GM11168 (cell line): ENCODE data around the gene KMT2A.
"Not testable (repeated sequence)": the region's sequence is repeated elsewhere in the genome, so short reads cannot be mapped to it uniquely, and the experiment has no call there.

Experiments used
- in situ Hi-C: fragments of 300-500 bp; cut with MboI; formaldehyde crosslinking; loops from one replicate; pipeline ENCODE4 v1.12.0; 2022; ENCODE audit warnings: low sequenced_read_pairs; ENCODE audit not compliant: unreplicated experiment

The KMT2A gene

DNA sequence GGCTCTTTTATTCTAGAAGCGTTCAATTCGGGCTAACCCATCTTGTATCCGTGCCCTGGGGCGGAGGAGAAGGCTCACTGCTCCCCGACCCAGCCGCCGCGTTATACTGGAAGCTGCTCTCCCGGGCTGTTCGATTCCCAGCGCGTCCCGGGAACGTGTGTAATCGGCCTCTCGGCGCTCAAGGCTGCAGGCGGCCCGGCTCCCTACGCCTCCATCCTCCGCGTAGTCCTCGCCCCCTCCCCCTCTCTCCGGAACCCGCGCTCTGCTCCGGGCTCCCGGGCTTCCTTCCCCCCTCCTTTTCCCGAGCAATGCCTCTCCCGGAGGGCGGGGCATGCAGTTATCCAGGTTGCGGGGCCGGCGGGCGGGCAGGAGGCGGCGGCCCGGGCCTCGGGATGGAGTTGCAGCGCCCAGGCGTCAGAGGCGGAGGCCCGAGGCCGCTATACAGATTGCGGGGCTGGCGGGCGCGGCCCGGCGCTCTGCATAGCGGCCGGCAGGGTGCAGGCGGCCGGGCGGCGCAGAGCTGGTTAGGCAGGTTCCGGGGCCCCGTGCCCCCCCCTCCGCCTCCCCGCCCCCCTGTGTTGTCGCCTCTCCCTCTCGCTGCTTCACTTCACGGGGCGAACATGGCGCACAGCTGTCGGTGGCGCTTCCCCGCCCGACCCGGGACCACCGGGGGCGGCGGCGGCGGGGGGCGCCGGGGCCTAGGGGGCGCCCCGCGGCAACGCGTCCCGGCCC lies at the start of gene KMT2A:
Gene KMT2A, plus strand, starts transcription at position 600 of the 732 bp plus-strand sequence. Its CDS starts 21 bp downstream, at position 621.
- in situ Hi-C loops: no loop called here

DNA sequence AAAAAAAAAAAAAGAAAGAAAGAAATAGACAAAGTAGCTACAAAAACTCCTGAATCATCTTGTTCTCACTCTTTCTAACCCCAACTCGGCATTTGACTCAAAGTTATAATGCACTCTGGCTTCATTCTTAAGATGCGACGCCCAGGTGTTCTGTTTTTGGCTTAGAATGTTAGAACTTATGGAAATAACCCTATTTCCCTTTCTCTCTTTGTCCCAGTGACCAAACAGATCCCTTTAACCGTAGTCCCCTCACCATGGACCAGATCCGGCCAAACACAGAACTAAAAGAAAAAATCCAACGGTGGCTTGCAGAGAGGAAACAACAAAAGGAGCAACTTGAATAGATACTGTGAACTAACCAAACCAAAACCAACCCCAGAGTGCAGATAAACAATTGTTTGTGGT lies 40.2 kb upstream of the KMT2A start:
- in situ Hi-C loops: loop anchor here (25.0 kb wide), 1 partner anchor 91 kb away; no protein-coding TSS in a partner anchor

DNA sequence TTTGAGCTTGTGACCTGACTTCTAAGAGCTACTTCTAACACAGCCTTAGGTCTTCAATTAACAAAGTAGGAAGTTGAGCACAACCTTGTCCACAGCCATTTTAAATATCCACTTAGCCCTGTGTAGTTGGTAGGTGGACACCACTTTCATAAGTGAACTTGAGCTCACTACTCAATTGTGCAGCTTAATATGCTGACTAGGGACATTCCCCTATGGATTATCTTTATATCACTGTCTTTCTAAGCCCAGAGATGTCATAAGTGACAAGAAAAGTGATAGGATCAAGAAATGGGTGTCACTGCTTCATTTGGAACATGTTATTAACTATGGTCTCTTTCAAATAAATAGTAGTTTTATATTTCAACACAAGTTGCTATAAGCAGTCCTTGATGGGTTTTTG lies 38.8 kb upstream of the KMT2A start:
- in situ Hi-C loops: loop anchor here (25.0 kb wide), 1 partner anchor 90 kb away; no protein-coding TSS in a partner anchor

DNA sequence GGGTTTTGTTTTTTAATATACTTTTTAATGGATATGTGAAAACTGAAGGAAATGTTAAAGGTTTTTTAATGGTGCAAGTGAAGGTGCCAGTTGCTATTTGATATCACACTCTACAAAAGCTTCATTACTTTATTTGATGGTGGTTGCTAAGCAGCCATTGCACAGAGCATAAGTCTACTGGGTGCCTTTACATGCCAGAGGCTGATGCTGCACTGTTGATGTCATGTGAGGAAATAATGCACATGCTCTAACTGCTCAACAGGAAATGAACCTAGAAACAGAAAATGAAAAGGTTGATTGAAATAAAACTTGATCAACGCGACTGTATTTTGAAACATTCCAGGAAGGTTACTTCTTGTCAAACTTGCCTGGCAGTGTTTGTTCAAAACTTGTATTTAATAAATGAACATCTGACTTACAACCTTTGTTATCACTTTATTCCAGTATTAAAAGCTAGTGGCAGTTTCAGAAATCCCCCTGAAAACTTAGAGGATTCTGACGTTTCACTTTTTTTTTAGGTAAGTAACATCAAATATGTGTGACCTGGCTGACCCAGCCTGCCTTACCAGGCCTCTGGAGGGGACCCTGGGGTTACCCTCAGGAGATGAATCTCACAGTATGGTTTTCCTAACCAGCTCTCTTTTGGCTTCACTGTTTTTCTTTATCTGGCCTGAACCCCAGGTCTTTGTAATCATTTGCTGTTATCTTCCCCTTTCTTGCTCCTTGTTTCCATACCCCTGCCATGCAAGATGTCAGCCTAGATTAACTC lies 37.3 kb upstream of the KMT2A start:
- in situ Hi-C loops: loop anchor here (25.0 kb wide), 1 partner anchor 88 kb away; no protein-coding TSS in a partner anchor

DNA sequence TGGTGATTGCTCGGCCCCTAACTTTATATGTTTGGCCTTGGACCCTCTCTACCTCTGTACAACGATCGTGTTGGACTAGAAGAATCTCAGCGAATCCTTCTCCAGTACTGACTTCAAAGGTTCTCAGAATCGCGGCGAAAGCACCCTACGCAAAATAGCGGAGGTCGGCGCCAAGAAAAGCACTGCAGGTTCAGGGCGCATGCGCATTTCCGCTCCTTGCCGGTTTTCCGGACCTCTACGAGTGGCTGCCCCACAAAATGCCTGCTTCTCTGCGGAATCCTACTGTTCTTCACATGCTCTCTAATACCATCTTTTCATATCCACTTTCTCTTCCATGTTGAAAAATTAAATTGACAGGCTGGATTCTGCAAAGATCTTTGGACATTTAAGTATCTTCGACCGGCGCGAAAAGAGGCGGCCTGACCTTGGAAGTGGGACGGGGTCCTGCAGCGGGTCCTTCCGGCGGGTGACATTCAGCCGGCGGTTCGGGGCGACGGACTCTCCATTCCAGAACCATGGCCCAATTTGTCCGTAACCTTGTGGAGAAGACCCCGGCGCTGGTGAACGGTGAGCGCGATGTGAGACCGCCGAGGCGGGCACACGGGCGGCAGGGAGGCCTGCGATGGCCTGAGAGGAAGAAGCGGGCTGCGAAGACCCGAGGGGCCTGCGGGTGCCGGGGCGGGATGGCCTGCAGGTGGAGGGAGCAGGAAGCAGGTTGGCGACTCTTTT lies 35.0 kb upstream of the KMT2A start, which contains the start of gene ATP5MG:
Gene ATP5MG, plus strand, starts transcription at position 456 of the 729 bp plus-strand sequence. Its CDS starts 60 bp downstream, at position 516.
- in situ Hi-C loops: no loop called here

DNA sequence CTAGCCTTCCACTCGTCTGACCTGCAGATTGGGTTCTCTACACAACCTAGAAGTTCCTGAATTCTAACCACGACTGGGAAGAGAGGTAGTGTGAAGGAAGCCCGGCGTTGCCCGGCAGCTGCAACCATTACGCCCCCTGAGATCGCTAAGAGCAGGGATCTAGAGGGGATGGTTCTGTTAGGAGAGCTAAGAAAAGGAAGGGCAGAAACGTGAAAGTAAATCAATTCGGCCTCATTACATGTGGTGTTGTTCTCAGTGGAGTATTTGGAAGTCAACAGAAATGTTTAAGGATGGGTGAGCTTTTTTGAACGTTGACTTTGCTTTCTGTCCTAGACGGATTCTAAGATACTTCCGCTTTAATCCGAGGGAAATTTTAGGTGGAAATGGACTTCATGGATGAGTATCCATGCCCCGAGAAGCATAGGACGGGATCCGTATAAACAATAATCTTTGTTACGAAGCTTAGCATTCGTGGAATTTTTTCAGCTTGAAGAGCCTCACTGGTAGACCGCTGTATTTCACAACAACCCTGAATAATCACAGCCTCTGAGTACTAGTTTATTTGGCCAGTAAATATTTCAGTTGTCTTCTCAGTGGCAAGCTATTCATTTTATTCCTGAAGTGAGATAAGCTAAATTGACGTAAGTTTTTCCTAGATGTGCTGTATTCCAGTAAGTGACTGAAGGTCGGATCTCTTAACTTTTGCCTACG lies 34.3 kb upstream of the KMT2A start:
- in situ Hi-C loops: no loop called here

DNA sequence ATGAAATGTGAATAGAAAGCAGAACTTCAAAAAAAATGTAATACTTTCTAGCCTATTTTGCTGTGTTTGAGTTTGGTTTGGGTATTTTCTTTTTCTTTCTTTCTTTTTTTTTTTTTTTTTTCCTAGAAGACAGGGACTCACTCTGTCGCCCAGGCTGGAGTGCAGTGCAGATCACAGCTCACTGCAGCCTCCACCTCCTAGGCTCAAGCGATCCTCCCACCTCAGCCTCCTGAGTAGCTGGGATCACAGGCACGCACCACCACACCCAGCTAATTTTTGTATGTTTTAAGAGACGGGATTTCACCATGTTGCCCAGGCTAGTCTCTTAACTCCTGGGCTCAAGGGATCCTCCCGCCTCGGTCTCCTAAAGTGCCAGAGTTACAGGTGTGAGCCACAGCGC lies 33.7 kb upstream of the KMT2A start:
- in situ Hi-C loops: not testable (repeated sequence)

DNA sequence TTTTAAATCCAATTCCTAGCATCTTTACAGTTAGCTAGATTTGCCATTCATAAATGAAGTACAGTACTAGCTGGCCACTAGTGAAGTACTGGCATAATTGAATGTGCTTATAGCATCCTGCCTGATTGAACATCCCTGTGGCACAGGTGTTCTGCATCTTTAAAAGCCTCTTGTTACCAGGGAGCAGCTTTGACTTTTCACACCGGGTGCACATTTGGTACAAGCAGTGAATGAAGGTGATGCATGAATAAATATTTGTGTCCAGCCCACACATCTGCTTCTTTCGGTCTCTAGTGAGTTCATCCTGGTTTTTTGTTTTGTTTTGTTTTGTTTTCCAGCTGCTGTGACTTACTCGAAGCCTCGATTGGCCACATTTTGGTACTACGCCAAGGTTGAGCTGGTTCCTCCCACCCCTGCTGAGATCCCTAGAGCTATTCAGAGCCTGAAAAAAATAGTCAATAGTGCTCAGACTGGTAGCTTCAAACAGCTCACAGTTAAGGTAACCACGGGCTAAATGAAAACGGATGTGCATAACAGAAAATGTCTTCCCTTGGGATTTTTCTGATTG lies 29.6 kb upstream of the KMT2A start:
- in situ Hi-C loops: no loop called here

DNA sequence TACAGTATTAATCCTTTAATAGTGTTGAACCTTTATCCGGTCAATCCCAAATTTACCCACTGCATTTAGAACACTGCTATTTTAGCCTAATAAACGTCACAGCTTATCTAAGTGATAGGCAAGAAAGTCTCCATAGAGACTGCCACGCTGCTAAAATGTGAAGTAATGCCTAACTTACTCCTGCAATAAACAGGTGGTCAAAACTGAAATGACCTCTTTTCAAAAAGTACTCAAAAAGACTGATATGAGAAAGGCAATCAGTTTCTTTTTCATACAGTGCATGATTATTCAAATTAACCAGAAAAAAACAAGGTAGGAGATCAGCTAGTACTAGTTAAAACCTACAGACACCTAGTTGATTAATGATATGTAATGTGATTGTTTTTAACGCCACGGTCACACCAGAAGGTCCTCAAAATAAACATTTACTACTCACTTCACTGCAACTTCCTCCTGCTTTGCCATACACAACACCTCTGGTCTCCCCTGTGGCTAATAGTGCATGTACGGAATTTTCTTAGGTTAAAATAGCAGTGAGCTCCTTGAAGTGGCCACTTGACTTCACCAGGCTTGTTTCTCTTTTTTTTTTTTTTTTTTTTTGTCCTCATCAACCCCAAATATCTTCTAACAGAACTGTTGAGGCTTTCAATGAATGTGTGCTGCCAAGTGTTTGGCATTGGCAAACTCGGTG lies 26.1 kb upstream of the KMT2A start:
- in situ Hi-C loops: no loop called here

DNA sequence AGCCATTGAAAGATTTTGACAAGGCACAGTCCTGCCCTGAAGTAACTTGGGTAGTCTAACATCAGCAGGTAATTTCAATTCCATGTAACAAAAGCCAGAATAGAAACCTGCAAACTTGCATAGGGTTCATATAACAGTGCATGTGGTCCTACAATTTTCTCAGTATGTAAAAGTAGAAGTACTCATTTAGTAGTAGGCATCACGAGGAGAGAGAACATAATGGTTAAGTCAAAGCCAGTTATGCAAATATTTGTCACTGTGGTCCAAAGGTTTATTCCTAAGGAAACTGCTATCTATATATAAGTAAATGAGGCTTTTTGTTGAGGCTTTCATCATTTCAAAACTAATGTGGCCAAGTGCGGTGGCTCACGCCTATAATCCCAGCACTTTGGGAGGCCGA lies 24.8 kb upstream of the KMT2A start:
- in situ Hi-C loops: no loop called here

DNA sequence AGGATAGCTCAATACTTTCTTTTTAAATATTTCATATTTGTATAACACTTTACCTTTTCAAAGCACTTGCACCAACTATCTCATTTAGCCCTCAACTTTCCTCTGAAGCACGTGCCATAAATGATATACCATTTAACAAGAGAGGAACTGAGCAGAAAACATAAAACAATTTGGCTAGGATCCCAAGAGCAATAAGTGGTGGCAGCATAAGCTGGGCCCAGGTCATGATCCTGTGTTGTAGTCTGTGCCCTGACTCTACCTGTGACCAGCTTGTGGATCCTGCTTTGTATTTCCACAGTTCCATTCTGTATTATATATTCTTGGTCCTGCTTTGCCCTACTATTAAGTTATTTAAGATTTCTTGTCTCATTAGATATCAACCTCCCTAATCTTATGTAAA lies 23.4 kb upstream of the KMT2A start:
- in situ Hi-C loops: no loop called here

DNA sequence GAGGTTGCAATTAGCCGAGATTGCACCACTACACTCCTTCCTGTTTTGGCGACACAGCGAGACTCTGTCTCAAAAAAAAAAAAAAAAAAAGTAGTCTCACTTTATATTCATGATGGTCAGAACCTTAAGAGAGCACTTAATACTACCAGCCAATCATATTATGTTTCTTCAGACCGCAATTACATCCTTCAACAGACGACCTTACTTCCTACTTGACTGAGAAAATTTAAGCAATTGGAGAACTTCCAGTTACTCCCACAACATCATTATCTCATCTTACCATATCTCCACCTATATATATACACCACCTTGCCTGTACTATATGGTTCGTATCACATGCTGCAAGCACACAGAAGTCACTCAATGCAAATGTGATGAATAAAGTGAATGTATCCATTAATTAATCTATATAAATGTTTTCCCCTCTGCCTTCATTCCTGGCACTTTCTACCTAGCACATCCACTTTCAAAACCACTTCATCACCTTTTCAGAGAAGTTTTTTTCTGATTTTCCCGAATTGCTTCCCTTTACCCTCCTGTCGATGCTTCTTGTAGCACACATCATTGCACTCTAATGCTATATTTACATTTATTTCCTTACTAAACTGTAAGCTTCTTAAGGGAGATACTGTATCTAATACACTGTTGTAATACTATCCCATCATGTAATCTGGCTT lies 21.1 kb upstream of the KMT2A start:
- in situ Hi-C loops: no loop called here

DNA sequence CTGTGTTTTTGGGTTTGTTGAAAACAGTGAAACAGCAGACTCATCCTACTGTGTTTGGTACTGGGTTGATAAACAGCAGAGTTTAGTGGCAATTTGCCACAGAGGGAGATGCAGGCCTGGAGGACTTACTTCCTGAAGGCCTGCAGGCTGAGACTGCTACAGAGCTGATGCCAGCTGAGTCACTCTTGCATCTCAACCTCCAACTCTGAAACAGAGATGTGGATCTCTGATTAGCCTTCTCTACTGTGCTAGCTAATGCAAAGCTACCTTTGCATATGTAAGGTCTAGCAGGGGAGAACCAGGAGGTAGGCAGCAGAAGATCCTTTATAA lies 20.6 kb upstream of the KMT2A start:
- in situ Hi-C loops: no loop called here

DNA sequence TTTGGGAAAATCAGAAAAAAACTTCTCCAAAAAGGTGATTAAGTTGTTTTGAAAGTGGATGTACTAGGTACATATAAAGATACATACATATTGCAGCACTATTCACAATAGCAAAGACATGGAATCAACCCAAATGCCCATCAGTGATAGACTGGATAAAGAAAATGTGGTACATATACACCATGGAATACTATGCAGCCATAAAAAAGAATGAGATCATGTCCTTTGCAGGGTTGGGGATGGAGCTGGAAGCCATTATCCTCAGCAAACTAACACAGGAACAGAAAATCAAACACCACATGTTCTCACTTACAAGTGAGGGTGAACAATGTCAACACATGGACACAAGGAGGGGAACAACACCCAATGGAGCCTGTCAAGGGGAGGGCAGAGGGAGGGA lies 19.4 kb upstream of the KMT2A start:
- in situ Hi-C loops: not testable (repeated sequence)

DNA sequence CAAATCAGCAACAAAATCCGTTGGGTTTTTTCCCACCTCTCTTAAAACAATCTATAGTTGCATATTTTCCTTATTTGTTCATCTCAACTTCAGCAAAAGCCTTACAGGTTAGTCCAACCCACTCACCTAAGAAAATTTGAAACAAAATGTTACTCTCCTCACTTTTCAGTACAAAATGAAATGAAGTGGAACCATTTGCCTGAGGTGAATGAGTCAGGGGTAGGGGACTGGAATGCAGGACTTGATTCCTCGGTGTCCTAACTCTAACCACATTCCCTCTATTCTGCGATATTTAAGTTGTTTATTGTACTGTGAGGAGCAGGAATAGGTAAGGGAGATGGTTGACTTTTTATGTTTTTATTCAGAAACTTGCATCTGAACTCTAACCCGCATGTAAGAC lies 18.5 kb upstream of the KMT2A start:
- in situ Hi-C loops: no loop called here

DNA sequence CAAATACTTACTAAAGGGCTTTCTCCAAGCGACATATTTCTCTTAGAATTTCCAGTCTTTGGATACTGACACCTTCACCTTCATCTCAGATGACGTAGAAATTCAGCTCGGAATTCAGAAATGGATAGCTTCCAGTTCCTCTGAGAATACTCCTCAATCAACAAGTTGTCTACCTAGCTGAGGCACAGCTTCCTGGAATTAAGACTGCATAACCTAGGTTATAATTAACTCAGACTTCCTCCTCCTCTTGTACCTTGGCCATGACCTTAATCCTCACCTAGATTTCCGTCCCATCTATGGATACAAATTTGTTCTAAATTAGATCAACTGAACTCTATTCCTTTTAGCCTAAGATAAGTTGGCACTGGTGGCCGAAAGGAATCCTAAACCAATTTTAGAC lies 17.5 kb upstream of the KMT2A start:
- in situ Hi-C loops: no loop called here

DNA sequence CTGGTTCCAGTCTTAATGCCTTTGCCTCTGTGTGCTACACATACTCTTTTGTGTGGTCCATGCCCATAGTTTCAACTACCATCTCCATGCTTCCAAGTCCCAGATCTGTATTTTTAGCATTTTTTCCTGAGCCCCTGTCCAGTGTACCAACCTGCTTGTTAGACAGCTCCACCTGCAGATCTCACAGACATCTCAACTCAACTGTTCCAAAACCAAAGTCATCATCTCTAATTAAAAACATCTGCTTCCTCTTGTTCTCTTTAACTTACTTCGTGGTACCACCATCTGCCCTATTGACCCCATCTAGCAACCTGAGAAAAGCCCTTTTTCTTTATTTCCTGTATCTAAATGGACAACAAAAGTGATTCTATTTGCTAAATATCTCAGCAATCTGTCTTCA lies 8.6 kb upstream of the KMT2A start:
- in situ Hi-C loops: no loop called here

DNA sequence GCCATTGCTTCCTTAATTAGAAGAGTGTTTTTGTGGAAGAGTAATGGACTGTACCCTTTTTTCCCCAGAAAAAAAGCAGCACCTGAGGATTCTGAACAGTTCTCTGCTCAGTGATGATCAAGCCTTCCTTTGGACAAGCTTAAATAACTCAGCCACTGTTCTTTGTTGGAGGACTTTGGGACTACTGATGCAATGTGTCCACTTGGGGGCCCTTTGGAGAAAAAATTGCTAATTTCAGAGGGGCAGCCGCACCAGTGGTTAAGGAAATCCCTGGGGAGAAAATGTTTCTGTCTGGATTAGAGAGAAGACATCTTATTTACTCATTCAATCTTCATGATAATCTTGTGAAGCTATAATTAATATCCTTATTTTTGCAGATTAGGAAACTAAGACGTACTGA lies 5.3 kb upstream of the KMT2A start:
- in situ Hi-C loops: no loop called here

DNA sequence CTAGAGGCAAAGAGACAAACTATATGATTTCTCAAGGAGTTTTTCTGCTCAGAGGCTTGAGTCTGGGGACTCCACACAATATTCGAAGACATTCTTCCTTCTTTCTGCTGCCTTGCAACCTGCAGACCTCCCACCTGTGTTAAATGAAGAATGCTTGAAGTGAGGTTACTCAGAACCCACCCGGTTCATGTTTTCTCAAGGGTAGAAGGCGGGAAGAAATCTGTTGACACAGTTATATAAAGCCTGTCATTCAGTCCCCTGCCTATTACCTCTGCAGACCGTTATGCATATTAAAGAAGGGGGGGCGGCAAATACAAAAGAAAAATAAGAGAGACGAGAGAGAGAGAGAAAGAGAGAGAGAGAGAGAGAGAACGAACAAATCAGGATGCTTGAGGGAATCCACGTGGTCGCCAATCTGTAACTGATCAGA lies 2.2 kb upstream of the KMT2A start:
- in situ Hi-C loops: no loop called here
